MCF 10A (cell line): ENCODE measurements around the gene LRSAM1. TPM values are rescaled to one million over a fixed set of nuclear protein-coding genes. Genes with fewer than 3 reads are reported as not detected.

Experiments
- BruUV-seq: library from RNA; stranded (reverse); fragments of 400-500 nt; replicated peaks from 2 replicates; lab custom pipeline; 2021; lab: Mats Ljungman, UMichigan
- CTCF ChIA-PET: fragments of 300-600 bp; sonication (Branson Sonifier 250); formaldehyde crosslinking; extraction: SDS; loops from one replicate; lab custom pipeline; 2021; ENCODE audit warnings: antibody characterized with exemption, inconsistent platforms; lab: Yijun Ruan, JAX
- POLR2A ChIA-PET: fragments of 300-600, 350-650 bp; sonication (Branson Sonifier 250); formaldehyde crosslinking; extraction: SDS; loops from one replicate; lab custom pipeline; 2020; ENCODE audit warnings: antibody characterized with exemption, inconsistent platforms; lab: Yijun Ruan, JAX
- DNase-seq: peaks from one replicate; pipeline ENCODE4 v3.0.0-alpha.2; 2018; ENCODE audit not compliant: unreplicated experiment
- H3K27ac Mint-ChIP-seq: one replicate; pipeline ENCODE4 v1.8.0; 2022; ENCODE audit warnings: mild to moderate bottlenecking, low read depth, mixed read lengths; ENCODE audit not compliant: unreplicated experiment
- H3K27me3 Mint-ChIP-seq: one replicate; pipeline ENCODE4 v1.8.0; 2022; ENCODE audit warnings: mixed read lengths; ENCODE audit not compliant: insufficient read depth, unreplicated experiment
- H3K36me3 Mint-ChIP-seq: one replicate; pipeline ENCODE4 v1.8.0; 2022; ENCODE audit warnings: mild to moderate bottlenecking, moderate library complexity, mixed read lengths; ENCODE audit not compliant: insufficient read depth, unreplicated experiment
- H3K4me1 Mint-ChIP-seq: one replicate; pipeline ENCODE4 v1.8.0; 2022; ENCODE audit warnings: mixed read lengths; ENCODE audit not compliant: insufficient read depth, unreplicated experiment
- H3K4me3 Mint-ChIP-seq: one replicate; pipeline ENCODE4 v1.8.0; 2022; ENCODE audit warnings: mild to moderate bottlenecking, moderate library complexity, mixed read lengths; ENCODE audit not compliant: unreplicated experiment
- H3K9me3 Mint-ChIP-seq: one replicate; pipeline ENCODE4 v1.8.0; 2022; ENCODE audit warnings: mixed read lengths; ENCODE audit not compliant: unreplicated experiment
- intact Hi-C: fragments of 100-400 bp; cut with micrococcal nuclease; formaldehyde crosslinking; loops from 2 replicates; pipeline ENCODE4 v1.14.1; 2022
- total RNA-seq: library from RNA; stranded (reverse); gene quantifications from 2 replicates; pipeline ENCODE4 v1.2.3, GENCODE V29; 2022
- TF ChIP-seq, protein P1 (sequence below): fragments of 200-600 bp; IDR thresholded peaks from one replicate; pipeline ENCODE4 v1.8.0; 2022; ENCODE audit warnings: antibody characterized with exemption, mild to moderate bottlenecking; ENCODE audit not compliant: unreplicated experiment

LRSAM1 gene
- total RNA-seq, 1 experiment from 2014 or later: 23.5 TPM

DNA sequence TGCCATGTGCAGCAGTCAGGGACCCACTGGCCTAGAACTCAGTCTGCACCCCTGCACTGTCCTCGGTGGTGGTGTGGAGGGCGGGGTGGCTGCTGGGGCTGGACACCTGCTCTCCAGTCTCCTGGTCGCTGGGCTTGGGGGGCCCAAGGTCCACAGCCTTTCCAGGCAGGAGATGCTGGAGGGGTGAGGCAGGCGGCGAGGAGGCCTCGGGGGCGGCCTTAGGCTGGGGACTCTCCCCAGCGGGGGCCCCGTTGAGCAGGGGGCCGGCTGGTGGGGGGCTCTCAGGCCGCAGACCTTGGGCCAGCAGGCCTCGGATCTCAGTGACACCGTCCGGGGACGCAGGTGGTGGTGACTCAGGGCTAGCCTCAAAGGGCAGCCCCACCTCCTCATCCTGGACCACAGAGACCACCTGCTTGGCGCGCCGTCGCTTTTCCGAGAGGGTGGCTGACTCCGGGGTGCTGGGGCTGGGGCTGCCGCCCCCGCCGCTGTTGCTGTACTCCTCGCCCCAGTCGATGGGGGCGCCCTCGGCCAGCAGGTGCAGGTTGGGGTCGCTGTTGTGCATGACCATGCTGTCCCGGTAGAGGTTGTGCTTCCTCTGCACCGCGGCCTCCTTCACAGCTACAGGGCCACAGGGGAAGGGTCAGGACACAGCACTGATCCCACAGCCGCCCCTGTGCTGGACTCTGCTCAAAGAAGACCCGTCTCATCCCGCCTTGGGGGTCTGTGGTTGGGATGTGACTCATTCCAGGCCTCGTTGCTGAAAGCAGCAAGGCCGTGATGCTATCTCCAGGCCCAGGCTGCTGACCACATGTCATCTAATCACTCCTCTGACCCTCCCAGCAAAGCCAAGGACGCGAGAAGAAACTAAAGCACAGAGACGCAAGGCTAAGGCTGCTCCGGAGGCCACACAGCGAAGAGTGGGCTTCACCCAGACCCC lies 55.8 kb downstream of the LRSAM1 start:
- DNase-seq: no peak
- no peak overlapping the region for H3K4me3 Mint-ChIP-seq
- ChIA-PET CTCF (interaction anchor here (0.5 kb wide), 1 partner anchor 805 kb away, joined by 5 read pairs; no protein-coding TSS in a partner anchor), POLR2A (no interaction called here)
- intact Hi-C loops: no loop called here
- peaks cover 92% of the 10 kb centered on the region for H3K36me3 Mint-ChIP-seq
- no peak overlapping the region for H3K27ac Mint-ChIP-seq
- no peaks in the 10 kb centered on the region for H3K27me3 Mint-ChIP-seq
- no peaks in the 10 kb centered on the region for H3K9me3 Mint-ChIP-seq
- H3K4me1 Mint-ChIP-seq: no peaks in the 10 kb centered on the region
- TF ChIP-seq, protein P1, sequence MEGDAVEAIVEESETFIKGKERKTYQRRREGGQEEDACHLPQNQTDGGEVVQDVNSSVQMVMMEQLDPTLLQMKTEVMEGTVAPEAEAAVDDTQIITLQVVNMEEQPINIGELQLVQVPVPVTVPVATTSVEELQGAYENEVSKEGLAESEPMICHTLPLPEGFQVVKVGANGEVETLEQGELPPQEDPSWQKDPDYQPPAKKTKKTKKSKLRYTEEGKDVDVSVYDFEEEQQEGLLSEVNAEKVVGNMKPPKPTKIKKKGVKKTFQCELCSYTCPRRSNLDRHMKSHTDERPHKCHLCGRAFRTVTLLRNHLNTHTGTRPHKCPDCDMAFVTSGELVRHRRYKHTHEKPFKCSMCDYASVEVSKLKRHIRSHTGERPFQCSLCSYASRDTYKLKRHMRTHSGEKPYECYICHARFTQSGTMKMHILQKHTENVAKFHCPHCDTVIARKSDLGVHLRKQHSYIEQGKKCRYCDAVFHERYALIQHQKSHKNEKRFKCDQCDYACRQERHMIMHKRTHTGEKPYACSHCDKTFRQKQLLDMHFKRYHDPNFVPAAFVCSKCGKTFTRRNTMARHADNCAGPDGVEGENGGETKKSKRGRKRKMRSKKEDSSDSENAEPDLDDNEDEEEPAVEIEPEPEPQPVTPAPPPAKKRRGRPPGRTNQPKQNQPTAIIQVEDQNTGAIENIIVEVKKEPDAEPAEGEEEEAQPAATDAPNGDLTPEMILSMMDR: no peak
- BruUV-seq: no TSS peak

DNA sequence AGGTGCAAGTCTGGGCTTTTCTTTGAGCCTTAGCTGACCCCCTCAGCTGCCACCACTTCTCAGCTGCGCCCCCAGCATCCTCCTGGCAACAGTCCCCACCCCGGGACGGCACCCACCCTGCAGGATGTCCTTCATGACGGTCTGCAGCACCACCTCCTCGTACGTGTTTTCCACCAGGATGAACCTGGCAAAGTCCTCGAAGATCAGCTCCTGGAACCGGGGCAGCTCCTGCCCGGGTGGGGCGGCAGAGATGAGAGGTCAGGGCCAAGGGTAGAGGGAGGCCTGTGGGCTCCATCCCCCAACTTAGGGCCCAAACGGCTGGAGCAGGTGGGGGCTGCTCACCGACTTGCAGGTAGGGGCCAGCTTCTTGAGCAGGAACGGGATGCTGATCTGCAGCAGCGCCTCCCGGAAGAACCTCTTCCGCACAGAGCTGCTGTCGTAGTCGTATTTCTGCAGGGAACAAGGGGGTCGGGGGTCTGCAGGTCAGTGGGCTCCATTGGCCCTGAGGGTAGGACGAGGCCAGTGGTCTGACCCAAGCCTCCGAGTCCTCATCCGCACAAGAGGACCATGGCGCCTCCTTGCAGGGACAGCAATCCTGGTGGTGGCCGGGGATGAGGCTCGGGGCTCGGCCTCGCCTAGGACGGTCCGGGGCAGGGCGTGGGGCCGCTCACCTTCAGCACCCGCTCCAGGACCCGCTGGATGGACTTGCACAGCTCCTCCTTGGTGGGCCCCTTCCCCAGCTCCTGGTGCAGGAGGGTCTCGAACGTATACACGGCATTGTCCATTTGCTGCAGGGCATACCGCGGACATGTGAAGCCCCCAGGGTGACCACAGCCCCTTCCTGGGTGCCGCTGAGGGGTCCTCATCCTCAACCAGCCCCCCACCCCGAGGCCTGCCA lies 56.7 kb downstream of the LRSAM1 start:
- H3K36me3 Mint-ChIP-seq: peaks cover 92% of the 10 kb centered on the region
- TF ChIP-seq, protein P1: no peak
- intact Hi-C loops: no loop called here
- no TSS peak for BruUV-seq
- H3K4me3 Mint-ChIP-seq: no peak overlapping the region
- H3K27me3 Mint-ChIP-seq: no peaks in the 10 kb centered on the region
- no peaks in the 10 kb centered on the region for H3K9me3 Mint-ChIP-seq
- POLR2A ChIA-PET: interaction anchor here (0.6 kb wide), 1 partner anchor 15 kb away, joined by 3 read pairs; no protein-coding TSS in a partner anchor
- CTCF ChIA-PET: interaction anchor here (0.6 to 0.7 kb wide), 2 partner anchors 74 to 278 kb away, joined by 3 read pairs; partner anchors contain the start of gene CDK9
- no peaks in the 10 kb centered on the region for H3K4me1 Mint-ChIP-seq
- no peak overlapping the region for H3K27ac Mint-ChIP-seq
- DNase-seq: no peak

DNA sequence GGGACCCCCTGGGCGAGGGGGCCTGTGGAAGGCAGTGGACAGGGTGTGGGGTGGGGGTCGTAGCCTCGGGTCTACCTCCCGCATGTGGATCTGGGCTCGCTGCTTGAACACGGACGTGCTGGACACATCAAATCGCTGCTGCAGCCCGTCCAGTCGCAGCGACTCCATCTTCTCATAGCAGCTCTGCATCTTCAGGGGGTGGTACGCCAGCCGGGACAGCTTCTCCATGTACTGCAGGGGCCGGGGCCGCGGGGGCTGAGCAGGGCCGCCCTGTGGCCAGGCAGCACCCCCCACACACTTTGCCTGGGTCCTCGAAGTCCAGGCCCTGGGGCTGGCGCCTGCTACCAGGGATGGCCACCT lies 57.6 kb downstream of the LRSAM1 start:
- Mint-ChIP-seq H3K4me3 (no peak overlapping the region), H3K27ac (no peak overlapping the region), H3K9me3 (no peaks in the 10 kb centered on the region), H3K36me3 (peaks cover 92% of the 10 kb centered on the region), H3K4me1 (no peaks in the 10 kb centered on the region), H3K27me3 (no peaks in the 10 kb centered on the region)
- intact Hi-C loops: no loop called here
- ChIA-PET POLR2A (interaction anchor here (0.6 kb wide), 1 partner anchor 14 kb away, joined by 3 read pairs; no protein-coding TSS in a partner anchor), CTCF (interaction anchor here (0.6 to 1.1 kb wide), 3 partner anchors 73 to 568 kb away, joined by 3 read pairs; no protein-coding TSS in a partner anchor)
- TF ChIP-seq, protein P1: no peak
- no peak for DNase-seq
- no TSS peak for BruUV-seq
